DLD1 (cell line): Measurements from ENCODE around the gene TBX5.

Source experiments
- in situ Hi-C: cut with HindIII; loops from 2 replicates; pipeline ENCODE4 v1.10.0; 2017; ENCODE audit warnings: low sequenced_read_pairs

Gene TBX5

DNA sequence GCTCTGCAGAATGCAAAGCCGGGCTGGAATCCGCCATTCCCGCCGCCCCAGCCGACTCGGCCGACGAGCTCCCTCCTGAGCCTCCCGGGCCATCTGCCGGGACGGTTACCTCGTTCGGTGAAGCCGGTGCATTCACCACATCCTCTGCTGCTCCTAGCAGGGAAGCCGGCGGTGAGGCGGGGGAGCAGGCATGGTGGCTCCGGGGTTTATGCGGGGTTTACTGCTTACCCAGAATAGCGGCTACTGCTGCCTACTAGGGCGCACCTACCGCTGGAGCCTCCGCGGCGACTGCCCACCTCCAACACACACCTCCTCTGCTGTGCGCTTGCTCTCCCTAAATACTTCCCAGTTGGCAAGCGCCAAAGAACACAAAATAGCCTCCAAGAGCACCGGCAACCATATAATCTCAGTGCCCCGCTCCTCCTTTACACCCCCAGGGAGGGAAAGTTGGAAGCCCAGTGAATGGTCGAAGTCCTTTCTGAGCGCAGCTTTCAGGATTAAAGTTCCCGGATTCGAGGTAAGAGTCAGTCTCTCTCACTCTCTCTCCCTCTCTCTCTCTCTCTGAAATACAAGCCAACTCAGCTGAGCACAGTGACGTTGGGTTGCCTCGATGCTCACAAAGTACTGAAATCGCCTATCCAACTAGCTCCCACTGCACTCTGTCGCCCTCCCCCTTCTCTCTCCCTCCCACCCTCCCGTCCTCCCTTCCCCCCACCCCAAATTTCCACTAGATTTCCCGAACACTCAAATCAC, at the start of gene TBX5:
TSS of gene TBX5 (minus strand) at position 626 of the 753 bp plus-strand sequence. CDS start 2,246 bp downstream, outside the sequence.
- in situ Hi-C loops: no loop called here

DNA sequence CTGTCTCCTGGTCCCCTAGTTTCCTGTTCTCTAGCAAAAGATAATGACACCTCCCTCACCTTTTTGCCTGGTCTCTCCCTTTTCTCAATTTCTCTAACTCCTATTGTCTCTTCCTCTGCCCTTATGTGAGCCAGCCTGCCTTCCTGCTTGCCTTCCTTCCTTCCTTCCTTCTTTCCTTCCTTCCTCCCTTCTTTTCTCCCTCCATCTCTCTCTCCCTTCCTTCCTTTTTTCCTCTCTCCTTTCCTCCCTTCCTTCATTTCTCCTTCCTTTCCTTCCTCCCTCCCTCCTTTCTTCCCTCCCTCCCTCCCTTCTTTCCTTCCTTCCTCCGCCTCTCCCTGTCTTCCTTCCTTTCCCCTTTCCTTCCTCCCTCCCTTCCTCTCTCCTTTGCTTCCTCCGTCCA, 45.7 kb upstream of the TBX5 start:
- in situ Hi-C loops: no loop called here

DNA sequence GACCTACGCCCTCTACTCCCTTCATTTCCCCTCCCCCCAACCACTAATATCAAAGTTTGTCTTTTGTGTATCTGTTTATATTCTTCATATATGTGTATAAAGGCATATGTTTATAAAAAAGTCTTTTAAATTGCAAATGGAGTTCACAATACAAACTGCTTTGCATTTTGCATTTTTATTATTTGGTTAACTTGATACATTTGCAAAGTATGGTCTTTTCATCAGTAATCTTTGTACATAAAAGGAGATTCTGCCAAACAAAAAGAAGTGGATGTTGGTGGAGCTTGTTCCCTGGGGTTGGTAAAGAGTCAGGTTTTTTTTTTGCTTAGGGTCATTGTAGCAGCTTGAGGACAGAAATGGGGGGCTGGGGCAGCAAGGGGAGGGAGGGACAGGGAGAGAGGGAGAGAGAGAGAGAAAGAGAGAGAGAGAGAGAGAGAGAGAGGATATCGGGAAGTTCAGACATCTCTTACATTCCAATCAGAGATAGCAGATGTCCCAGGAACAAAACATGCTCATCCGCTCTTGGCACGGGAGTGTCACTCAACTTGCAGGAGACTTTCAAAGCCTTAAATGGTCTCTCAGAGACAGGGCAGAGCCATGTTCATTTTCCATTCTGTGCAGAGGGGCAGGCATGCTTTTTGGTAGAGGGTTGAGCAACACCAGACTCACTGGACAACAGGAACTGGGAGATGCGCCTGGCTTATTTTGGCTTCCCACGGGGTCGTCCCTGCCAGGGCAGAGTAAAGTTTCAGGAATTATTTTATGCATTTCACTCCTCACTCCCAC, 44.8 kb upstream of the TBX5 start:
- in situ Hi-C loops: no loop called here

- in situ Hi-C loops: no loop called here
These were observed 44.1 kb upstream of the TBX5 start for GRCh38 chr12:114450019-114450418.

- in situ Hi-C loops: no loop called here
These were observed 42.6 kb upstream of the TBX5 start for GRCh38 chr12:114448618-114448933.

DNA sequence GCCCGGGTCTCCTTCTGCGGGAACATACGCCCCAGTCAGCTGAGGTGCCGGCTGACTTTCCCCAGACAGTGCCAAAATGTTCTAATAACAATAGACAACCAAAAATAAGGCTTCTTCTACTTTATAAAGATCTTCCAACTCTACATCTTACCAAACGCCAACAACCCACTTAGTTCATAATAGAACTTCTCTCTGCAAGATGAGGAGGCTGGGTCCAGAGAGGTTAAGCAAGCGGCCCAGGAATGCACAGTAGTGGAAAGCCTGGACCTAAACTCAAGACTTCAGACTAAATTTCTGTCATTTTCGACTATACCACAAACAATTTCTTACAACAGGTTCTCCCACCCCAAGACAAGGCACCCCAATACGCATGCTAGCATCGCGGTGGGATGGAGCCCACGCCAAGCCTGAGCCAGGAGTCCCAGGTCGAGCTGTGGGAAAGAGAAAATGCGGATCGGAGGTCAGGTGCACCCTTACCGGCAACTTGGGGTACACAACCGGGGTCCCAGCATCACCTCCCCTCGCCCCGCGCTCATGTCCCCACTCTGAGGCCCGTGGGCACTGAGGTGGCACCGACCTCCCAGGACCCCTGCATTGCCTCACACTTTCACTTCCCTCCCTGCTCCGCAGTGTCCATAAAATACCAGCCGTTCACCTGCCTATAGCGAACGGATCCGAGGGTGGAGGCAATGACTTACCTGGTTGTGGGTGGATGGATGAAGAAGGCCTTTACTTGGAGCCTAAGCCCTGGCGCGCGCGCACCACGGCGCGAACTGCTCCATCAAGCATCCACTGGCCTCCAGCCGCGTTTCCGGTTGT, 42.1 kb upstream of the TBX5 start:
- in situ Hi-C loops: no loop called here

DNA sequence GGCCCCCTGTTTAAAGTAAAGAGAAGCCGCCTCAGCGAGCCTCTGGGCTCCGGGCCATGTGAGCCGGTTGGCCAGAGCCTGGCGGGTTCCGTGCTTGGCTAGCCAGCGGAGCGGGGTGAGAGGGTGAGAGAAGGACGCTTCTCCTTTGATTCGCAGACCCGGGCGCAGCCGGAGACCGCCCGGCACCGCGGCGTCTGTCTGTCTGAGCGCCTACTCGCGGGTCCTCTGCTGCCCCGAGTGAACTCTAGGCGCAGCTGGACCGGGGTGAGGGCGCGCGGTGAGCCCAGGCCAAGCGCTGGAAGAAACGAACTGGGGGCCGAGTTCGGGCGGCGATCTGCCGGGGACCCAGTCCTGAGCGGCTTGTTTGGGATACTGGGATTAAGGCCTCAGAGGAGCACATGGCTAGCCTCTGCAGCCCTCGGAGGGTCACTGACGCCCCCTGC, 41.4 kb upstream of the TBX5 start:
- in situ Hi-C loops: no loop called here

GRCh38 chr12:114445401-114446323, 39.7 kb upstream of the TBX5 start:
- in situ Hi-C loops: no loop called here

DNA sequence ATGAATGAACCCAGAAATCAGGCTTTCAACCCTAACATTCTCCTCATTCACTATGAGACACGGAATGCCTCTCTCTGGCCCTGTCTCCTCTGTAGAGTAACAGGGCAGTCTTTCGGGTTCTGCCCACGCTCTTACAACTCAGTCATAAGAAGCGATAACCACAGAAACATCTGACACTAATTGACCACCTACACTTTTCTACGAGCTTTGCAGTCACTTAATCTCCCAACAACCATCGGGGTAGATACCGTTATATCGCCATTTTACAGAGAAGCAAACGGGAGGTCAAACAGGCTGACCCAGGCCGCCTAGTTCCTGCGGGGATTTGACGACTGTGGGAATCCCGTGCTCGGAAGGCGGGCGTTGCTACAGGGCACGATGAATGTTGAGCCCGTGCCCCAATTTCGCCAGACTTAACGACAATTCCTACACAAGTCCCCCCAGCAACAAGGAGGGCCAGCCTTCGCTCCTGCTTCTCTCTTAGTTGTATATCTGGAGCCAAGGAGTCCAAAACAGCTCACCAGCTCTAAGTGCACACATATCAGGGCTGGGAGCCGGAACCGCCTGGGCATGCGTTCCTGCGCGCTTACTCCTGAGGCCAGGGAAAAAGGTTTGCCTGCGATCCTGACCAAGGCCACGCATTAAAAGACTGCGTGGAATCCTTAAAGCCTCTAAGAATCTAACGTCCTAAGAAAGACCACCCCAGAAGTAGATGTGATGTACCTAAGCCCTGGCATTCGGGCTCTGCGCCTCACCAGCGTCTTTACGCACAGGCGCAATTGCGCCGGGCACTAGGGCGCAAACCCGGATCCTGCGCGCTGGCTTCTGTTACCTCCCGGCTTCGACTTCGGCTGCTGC, 38.7 kb upstream of the TBX5 start:
- in situ Hi-C loops: no loop called here

DNA sequence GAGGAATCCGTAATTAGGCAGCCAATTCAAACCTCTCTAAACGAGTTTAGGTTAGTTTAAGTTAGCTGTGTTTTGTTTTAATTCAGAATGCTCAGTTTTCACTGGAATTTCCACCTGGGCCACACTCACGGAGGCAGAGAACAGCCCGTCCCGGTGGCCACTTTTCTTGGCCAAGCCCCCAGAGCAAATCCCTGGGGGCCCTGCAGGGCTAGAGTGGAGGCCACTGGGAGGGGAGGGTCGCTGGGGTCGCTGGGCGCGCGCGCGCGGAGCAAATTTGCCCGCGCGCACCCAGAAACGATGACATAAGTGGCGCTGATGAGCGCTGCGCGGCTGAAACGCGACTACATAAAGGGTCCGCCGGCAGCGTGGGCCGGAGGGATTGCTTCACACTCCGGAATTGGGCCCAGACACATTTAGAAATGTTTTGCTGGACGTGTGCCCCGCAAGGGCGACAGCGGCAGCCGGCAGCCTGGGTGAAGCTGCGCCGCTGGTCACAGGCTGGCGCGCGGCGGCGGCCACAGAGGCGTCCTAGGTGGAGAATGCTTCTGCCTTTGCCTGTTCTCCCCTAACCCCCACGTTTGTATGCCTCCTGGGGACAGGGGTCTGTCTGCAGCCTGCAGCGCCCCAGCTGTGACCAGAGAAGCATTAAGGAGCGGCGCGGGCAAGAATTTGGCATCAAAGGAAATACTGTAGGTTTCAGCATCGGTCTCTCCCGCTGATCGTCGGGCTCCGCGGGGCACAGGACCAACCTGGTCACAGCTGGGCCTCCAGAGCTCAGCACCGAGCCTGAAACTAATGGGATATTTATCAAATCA, 37.9 kb upstream of the TBX5 start:
- in situ Hi-C loops: no loop called here

- in situ Hi-C loops: no loop called here
These were observed 36.6 kb upstream of the TBX5 start for GRCh38 chr12:114442578-114442977.

DNA sequence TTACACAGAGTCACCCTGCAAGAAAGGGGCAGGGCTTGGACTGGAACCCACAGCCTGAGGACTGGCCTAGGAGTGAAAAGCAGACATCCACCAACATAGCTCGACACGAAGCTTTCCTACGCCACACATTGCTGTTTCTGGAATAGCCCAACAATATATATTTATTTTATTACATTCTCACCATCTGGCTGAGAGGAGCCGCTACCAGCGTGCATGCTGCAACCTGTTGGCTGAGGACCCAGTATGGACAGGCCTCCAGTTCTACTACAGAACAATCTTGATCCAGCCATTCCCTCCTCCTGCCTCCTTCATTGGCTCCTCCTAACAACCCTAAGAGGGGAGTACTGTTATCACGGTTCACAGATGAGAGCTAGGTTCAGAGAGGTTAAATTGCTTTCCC, 35.6 kb upstream of the TBX5 start:
- in situ Hi-C loops: no loop called here

DNA sequence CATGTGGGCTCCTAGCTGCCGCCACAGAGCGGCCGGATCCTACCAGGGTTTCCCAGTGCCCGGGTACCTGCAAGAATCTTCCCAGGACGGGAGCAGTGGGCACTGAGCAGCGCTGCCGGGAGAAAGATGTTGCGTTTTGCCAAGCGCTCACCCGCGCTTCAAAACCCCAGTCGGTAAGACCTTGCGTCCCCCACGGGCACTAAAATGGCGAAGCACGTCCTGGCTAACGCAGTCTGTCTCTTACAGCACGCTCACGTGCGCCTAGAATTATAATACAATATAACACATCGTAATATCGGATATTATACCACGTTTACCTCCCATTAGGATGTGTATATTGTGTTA, 35.1 kb upstream of the TBX5 start:
- in situ Hi-C loops: no loop called here

DNA sequence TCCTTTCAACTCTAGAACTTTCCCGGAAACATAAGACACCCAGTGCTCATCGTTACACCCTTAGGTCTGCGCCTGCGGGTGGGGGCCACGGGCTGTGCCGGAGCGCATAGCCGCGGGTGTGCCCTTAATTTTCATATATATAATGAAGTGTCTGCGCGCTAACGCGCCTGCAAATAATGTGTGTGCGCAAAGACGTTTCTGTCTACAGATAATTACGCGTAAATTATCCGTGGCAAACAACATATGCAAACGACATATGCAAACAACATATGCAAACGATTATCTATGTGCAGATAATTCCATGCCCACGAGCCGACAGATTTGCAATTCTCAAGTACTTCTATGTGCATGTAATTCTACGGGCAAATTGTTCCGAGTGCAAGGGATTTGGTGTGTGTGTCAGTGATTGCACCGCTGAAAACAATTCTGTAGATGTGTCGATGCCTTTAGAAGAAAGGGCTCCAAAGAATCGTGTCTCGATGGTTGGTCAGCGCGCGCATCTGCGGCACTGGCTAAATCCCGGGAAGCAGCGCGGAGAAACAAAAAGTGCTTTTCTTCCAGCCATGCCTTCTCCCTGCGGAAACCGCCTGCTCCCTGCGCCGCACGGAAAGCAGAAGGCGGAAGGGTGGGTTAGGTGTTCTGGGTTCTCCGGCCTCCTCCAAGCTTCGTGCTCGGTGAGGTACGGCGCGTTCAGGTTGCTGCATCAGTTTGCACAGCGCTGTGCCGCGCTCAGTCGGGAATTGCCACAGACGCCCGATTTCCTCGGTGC, 34.5 kb upstream of the TBX5 start:
- in situ Hi-C loops: no loop called here

DNA sequence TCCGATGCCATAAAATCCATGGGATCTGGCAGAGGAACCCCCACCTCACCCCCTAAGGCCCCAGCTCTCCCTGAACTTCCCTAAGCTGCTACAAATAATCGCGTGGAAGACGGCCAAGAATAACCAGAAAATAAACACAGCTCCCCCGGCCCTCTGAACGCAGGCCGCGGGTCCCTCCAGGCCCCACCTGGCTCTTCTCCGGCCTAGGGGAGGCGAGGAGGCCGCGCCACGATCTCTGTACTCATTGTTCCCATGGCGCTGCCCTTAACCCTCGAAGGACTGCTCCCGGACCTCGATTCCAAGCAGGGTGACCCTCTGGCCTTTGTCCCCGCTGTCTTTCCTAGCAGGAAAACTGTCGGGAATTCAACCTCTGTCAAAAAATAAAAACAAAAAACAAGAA, 33.9 kb upstream of the TBX5 start:
- in situ Hi-C loops: no loop called here

GRCh38 chr12:114439261-114439683, 33.3 kb upstream of the TBX5 start:
- in situ Hi-C loops: no loop called here

- in situ Hi-C loops: no loop called here
These were observed 32.8 kb upstream of the TBX5 start for GRCh38 chr12:114438635-114439256.

- in situ Hi-C loops: no loop called here
These were observed 28.4 kb upstream of the TBX5 start for GRCh38 chr12:114434341-114434740.
